BE2C (cell line): ENCODE data around the gene ARMC10.
"Not testable (repeated sequence)": the region's sequence is repeated elsewhere in the genome, so short reads cannot be mapped to it uniquely, and the experiment has no call there.

Source experiments
- DNase-seq: peaks from one replicate; pipeline ENCODE4 v3.0.0-alpha.2; 2020
- H3K27me3 ChIP-seq: fragments of 250-450 bp; sonication (Bioruptor Pico); 2 replicates; pipeline ENCODE4 v1.5.1; 2020; ENCODE audit warnings: mild to moderate bottlenecking
- H3K36me3 ChIP-seq: fragments of 250-450 bp; sonication (Bioruptor Pico); 2 replicates; pipeline ENCODE4 v1.5.1; 2020; ENCODE audit warnings: mild to moderate bottlenecking
- H3K4me1 ChIP-seq: fragments of 250-450 bp; sonication (Bioruptor Pico); 2 replicates; pipeline ENCODE4 v1.5.1; 2020
- H3K4me3 ChIP-seq: 2 replicates; pipeline ENCODE4 v1.5.1; 2011; ENCODE audit warnings: low read depth, low read length
- H3K9me3 ChIP-seq: fragments of 250-450 bp; sonication (Bioruptor Pico); 2 replicates; pipeline ENCODE4 v1.5.1; 2020
- CTCF ChIP-seq: IDR thresholded peaks from 2 replicates; pipeline ENCODE4 v1.5.1; 2012; ENCODE audit warnings: mild to moderate bottlenecking, low read depth, low read length

Gene ARMC10

GRCh38 chr7:103140685-103141084 is 65.7 kb downstream of the ARMC10 start:
- Histone ChIP-seq H3K4me1 (no peaks in the 10 kb centered on the region), H3K4me3 (no peak overlapping the region), H3K9me3 (no peaks in the 10 kb centered on the region), H3K36me3 (no peaks in the 10 kb centered on the region), H3K27me3 (no peaks in the 10 kb centered on the region)
- DNase-seq = no peak
- no peak for TF ChIP-seq CTCF

DNA sequence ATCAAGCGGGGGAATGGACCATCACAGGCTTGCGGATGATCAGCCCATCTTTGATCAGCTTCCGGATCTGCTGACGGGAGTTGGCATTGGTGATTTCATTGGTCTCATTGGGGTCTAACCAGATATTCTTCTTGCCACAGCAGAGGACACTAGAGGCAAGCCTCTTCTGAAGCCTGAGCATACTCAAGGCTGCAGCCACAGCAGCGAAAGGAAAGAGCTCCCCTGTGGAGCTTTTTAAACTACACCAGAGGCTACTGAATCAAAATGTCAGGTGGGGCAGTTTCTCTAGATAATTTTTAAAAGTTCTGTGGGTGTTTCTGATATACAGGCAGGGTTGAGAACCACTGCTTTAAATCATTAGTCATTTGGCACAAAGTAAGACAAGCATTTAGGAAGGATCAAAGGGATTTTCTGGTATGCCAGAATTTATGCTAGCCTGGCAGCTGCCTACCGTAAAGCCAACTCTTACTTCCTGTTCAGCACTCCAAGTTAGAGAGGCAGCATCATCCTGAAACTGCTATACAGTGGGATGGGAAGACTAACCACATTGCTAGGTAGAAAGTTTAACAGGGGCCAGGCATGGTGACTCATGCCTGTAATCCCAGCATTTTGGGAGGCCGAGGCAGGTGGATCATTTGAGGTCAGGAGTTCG is 66.9 kb downstream of the ARMC10 start:
- H3K27me3 ChIP-seq = no peaks in the 10 kb centered on the region
- no peaks in the 10 kb centered on the region for H3K9me3 ChIP-seq
- DNase-seq = no peak
- no peak overlapping the region for H3K4me3 ChIP-seq
- TF ChIP-seq CTCF = no peak
- H3K4me1 ChIP-seq = no peaks in the 10 kb centered on the region
- H3K36me3 ChIP-seq = no peaks in the 10 kb centered on the region

DNA sequence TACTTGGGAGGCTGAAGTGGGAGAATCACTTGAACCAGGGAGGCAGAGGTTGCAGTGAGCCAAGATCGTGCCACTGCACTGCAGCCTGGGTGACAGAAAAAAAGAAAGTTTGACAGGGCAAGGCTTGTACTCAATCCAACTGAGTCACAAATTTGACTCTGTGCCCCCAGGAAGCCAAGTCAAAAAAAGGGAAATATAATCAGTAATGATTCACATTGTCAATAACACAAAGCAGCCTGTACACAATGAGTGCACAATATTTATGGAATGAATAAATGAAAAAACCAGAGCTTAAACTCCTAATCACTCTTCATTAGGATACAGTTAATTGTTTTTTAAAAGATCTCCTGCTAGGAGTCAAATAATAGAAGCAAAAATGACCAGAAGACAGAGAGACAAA is 67.6 kb downstream of the ARMC10 start:
- no peak for DNase-seq
- Histone ChIP-seq H3K27me3 (no peaks in the 10 kb centered on the region), H3K4me3 (no peak overlapping the region), H3K4me1 (no peaks in the 10 kb centered on the region; the same call in 1 of the 2 replicates), H3K9me3 (no peaks in the 10 kb centered on the region), H3K36me3 (no peaks in the 10 kb centered on the region)
- TF ChIP-seq CTCF = no peak

DNA sequence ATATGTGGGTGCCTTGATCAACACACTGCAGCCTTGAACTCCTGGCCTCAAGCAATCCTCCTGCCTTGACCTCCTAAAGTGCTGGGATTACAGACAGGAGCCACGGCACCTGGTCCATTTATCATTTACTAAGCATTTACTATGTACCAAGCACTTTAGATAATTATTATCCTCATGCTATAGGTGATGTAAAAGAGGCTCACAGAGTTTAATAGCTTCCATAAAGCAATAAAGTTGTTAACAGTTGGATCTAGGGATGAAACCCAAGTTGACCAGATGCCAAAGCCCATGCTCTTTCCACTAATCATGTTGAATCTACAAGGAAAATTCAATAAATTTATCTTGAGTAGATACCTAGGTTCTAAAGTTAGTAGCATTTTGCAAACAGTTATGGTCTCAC is 68.9 kb downstream of the ARMC10 start:
- H3K9me3 ChIP-seq = no peaks in the 10 kb centered on the region
- DNase-seq = no peak
- no peak overlapping the region for H3K4me3 ChIP-seq
- no peaks in the 10 kb centered on the region for H3K36me3 ChIP-seq
- no peak for TF ChIP-seq CTCF
- no peaks in the 10 kb centered on the region for H3K27me3 ChIP-seq
- no peaks in the 10 kb centered on the region; the same call in 1 of the 2 replicates for H3K4me1 ChIP-seq

GRCh38 chr7:103144754-103145153 is 69.8 kb downstream of the ARMC10 start:
- not testable (repeated sequence) for H3K9me3 ChIP-seq, DNase-seq, H3K4me1 ChIP-seq, H3K27me3 ChIP-seq, H3K4me3 ChIP-seq, H3K36me3 ChIP-seq

DNA sequence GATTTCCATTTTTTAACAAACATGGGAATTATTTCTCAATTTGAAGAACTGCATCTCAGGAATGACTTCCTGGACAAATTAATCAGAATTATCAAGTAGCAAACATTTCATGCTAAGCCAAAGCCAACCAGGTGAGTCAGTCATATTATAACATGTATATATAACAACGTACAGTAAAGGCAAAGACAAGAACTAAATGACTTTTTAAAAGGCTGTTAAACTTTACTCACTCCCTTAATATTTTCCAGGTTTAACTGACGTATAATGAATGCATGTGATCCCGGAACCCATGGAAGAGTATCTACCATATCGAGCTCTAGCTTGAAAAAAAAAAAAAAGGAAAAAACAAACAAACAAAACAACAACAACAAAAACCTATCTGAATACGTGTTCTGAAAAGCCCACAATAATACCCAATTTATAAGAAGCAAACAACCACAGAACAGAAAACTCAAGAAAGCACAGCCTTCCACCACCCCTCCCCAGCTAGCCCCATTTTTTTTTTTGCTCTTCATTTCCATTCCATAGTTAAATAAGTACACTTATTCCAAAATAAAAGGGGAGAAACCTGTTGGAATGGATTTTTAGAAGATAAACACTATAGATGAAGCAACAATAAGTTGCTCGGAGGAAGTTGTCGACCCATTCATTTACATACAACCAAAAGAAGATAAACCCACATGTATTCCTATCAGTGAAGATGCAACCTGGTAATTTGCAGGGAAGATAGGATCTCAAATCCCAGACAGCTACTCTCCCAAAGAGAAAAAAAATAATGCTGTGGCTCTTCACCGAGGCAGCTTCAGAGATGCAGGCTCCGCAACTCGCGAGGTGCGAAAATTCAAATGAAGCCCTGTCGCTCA is 73.4 kb downstream of the ARMC10 start:
- DNase-seq = no peak
- Histone ChIP-seq H3K9me3 (no peaks in the 10 kb centered on the region), H3K27me3 (no peaks in the 10 kb centered on the region), H3K4me3 (peak overlapping the region; percentile 98), H3K4me1 (peaks cover 3% of the 10 kb centered on the region), H3K36me3 (no peaks in the 10 kb centered on the region)
- no peak for TF ChIP-seq CTCF
